GM12892 (cell line): ENCODE results near the gene FER.

ENCODE experiments used
- DNase-seq: peaks from one replicate; pipeline ENCODE4 v3.0.0; 2011; ENCODE audit not compliant: insufficient read length
- FAIRE-seq: peaks from 2 replicates; lab custom pipeline; 2011; peaks lifted over from hg19 to GRCh38; lab: Jason Lieb, UNC
- POLR2A ChIP-seq: IDR thresholded peaks from 2 replicates; pipeline ENCODE4 v1.6.1; 2011; ENCODE audit warnings: low read depth, low read length, control low read depth
- POLR2AphosphoS5 ChIP-seq: IDR thresholded peaks from 2 replicates; pipeline ENCODE4 v1.6.1; 2011; ENCODE audit warnings: low read depth, low read length, control low read depth
- TAF1 ChIP-seq: IDR thresholded peaks from 2 replicates; pipeline ENCODE4 v1.6.1; 2011; ENCODE audit warnings: low read depth, mild to moderate bottlenecking, control low read depth, low read length, borderline replicate concordance

Gene FER

GRCh38 chr5:108919591-108920326 is 172.1 kb downstream of the FER start:
- no peak for TF ChIP-seq POLR2A
- TF ChIP-seq TAF1, result no peak
- no peak for TF ChIP-seq POLR2AphosphoS5
- FAIRE-seq (no peak), DNase-seq (no peak)

- DNase-seq, result no peak
- TF ChIP-seq TAF1 (no peak), POLR2AphosphoS5 (no peak), POLR2A (no peak)
- no peak for FAIRE-seq
These were observed 176.8 kb downstream of the FER start for GRCh38 chr5:108924457-108924961.

GRCh38 chr5:108925073-108925472 is 177.4 kb downstream of the FER start:
- FAIRE-seq (no peak), DNase-seq (no peak)
- TF ChIP-seq POLR2A (no peak), POLR2AphosphoS5 (no peak), TAF1 (no peak)

GRCh38 chr5:108930107-108930506 is 182.4 kb downstream of the FER start:
- DNase-seq, result no peak
- no peak for FAIRE-seq
- TF ChIP-seq POLR2AphosphoS5 (no peak), POLR2A (no peak), TAF1 (no peak)

GRCh38 chr5:108935611-108936010 is 187.9 kb downstream of the FER start:
- DNase-seq, result no peak
- TF ChIP-seq POLR2AphosphoS5, result no peak
- no peak for TF ChIP-seq POLR2A
- TF ChIP-seq TAF1, result no peak

GRCh38 chr5:108937221-108937620 is 189.5 kb downstream of the FER start:
- TF ChIP-seq POLR2AphosphoS5 (no peak), POLR2A (no peak), TAF1 (no peak)
- FAIRE-seq, result no peak

More at GRCh38 chr5:108935611-108936010, 187.9 kb downstream of the FER start:
- FAIRE-seq, result no peak

GRCh38 chr5:108940506-108940905 is 192.8 kb downstream of the FER start:
- no peak for FAIRE-seq
- TF ChIP-seq TAF1 (no peak), POLR2A (no peak), POLR2AphosphoS5 (no peak)
- no peak for DNase-seq

More at GRCh38 chr5:108937221-108937620, 189.5 kb downstream of the FER start:
- DNase-seq, result no peak

- FAIRE-seq (no peak), DNase-seq (no peak)
- no peak for TF ChIP-seq TAF1
- TF ChIP-seq POLR2A, result no peak
- no peak for TF ChIP-seq POLR2AphosphoS5
These were observed 194.0 kb downstream of the FER start for GRCh38 chr5:108941746-108942145.

- FAIRE-seq (no peak), DNase-seq (no peak)
- TF ChIP-seq POLR2AphosphoS5 (no peak), POLR2A (no peak), TAF1 (no peak)
These were observed 195.0 kb downstream of the FER start for GRCh38 chr5:108942701-108943100.

GRCh38 chr5:108945094-108945493 is 197.4 kb downstream of the FER start:
- TF ChIP-seq TAF1, result no peak
- no peak for TF ChIP-seq POLR2AphosphoS5
- TF ChIP-seq POLR2A, result no peak
- no peak for DNase-seq
- no peak for FAIRE-seq

- no peak for DNase-seq
- TF ChIP-seq POLR2AphosphoS5 (no peak), POLR2A (no peak), TAF1 (no peak)
- FAIRE-seq, result no peak
These were observed 198.3 kb downstream of the FER start for GRCh38 chr5:108946008-108946407.

- DNase-seq, result no peak
- FAIRE-seq, result no peak
- TF ChIP-seq POLR2A (no peak), POLR2AphosphoS5 (no peak), TAF1 (no peak)
These were observed 199.5 kb downstream of the FER start for GRCh38 chr5:108947164-108947563.
